ENCODE data around the gene AHNAK2. TPM values are rescaled to one million over a fixed set of nuclear protein-coding genes. Genes with fewer than 3 reads are reported as not detected.

Gene AHNAK2
- total and polyA plus RNA-seq, 4 donors = 3.5 to 26.6 (median 8.1) TPM

DNA sequence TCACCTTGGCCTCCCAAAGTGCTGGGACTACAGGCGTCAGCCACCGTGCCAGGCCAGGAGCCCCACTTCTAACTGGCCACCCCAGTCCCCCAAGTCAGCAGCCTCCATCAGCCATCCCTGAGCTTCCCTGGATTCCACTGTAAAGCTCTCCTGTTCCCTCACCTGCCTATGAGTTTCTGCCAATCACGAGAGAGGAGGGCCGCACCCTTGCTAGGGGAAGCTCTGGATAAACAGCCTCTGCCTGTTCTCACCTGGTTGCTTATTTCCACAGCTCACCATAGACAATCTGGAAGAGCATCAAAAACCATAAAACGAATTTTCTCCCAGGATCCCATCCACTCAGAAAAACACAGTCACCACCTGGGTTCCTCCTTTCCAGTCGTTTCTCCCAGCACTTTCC, 37.7 kb upstream of the AHNAK2 start:
- no peaks in the 10 kb centered on the region for H3K27me3 ChIP-seq (ENCODE audit: control insufficient read depth in 3 of 3, insufficient read depth in 3 of 3, low read length in 2 of 3)
- WGBS, 2 donors = 71 to 88% methylated on average over 6 of the region's 6 CpGs
- H3K4me3 ChIP-seq = no peak overlapping the region
- H3K9me3 ChIP-seq (ENCODE audit: control insufficient read depth in 4 of 4, insufficient read depth in 3 of 4, low read length in 3 of 4) = peaks cover 0 to 2% (median 0%) of the 10 kb centered on the region in 4 donors
- DNase-seq = no peak
- H3K36me3 ChIP-seq (ENCODE audit: control insufficient read depth in 4 of 4, insufficient read depth in 4 of 4, low read length in 4 of 4) = peaks cover 0 to 6% (median 0%) of the 10 kb centered on the region in 4 donors
- H3K9ac ChIP-seq (ENCODE audit: insufficient read depth in 1 of 2, low read length in 2 of 2) = no peak overlapping the region
- ATAC-seq (ENCODE audit: insufficient read depth, low FRiP score) = no peak
- TF ChIP-seq, protein P1, sequence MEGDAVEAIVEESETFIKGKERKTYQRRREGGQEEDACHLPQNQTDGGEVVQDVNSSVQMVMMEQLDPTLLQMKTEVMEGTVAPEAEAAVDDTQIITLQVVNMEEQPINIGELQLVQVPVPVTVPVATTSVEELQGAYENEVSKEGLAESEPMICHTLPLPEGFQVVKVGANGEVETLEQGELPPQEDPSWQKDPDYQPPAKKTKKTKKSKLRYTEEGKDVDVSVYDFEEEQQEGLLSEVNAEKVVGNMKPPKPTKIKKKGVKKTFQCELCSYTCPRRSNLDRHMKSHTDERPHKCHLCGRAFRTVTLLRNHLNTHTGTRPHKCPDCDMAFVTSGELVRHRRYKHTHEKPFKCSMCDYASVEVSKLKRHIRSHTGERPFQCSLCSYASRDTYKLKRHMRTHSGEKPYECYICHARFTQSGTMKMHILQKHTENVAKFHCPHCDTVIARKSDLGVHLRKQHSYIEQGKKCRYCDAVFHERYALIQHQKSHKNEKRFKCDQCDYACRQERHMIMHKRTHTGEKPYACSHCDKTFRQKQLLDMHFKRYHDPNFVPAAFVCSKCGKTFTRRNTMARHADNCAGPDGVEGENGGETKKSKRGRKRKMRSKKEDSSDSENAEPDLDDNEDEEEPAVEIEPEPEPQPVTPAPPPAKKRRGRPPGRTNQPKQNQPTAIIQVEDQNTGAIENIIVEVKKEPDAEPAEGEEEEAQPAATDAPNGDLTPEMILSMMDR (IDR thresholded peaks at IDR 0.05; ENCODE audit: control extremely low read depth, extremely low read depth) = no peak
- H3K27ac ChIP-seq (ENCODE audit: low read depth in 1 of 2, low read length in 1 of 2) = no peak overlapping the region
- peaks cover 3 to 48% (median 17%) of the 10 kb centered on the region in 5 donors for H3K4me1 ChIP-seq (ENCODE audit: control insufficient read depth in 5 of 5, insufficient read depth in 5 of 5, low read length in 5 of 5)

DNA sequence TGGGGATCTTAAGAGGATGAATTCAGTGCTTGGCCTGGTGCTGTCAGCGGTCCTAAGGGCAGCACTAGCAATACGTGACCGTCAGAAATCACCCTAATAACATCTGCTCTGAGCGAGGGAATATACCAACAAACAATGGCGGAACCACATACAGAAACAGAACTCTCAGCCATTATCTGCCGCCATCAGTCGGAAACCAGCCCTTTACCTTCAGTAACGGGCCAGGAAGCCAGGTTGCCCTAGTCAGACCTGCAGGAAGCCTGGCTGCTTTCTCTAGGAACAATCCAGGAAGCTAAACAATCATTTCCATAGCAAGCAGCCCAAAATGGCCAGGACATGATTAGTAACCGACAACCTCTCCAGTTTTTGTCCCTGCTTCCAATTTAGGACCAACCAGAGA, 37.1 kb upstream of the AHNAK2 start:
- H3K9me3 ChIP-seq (ENCODE audit: control insufficient read depth in 4 of 4, insufficient read depth in 3 of 4, low read length in 3 of 4) = peaks cover 0 to 2% (median 0%) of the 10 kb centered on the region in 4 donors
- ATAC-seq (ENCODE audit: insufficient read depth, low FRiP score) (no peak), DNase-seq (no peak)
- no peaks in the 10 kb centered on the region for H3K27me3 ChIP-seq (ENCODE audit: control insufficient read depth in 3 of 3, insufficient read depth in 3 of 3, low read length in 2 of 3)
- no peak overlapping the region for H3K27ac ChIP-seq (ENCODE audit: low read depth in 1 of 2, low read length in 1 of 2)
- WGBS, 2 donors = 70 to 85% methylated on average over 9 of the region's 9 CpGs
- no peak overlapping the region for H3K9ac ChIP-seq (ENCODE audit: insufficient read depth in 1 of 2, low read length in 2 of 2)
- H3K4me1 ChIP-seq (ENCODE audit: control insufficient read depth in 5 of 5, insufficient read depth in 5 of 5, low read length in 5 of 5) = peaks cover 3 to 48% (median 17%) of the 10 kb centered on the region in 5 donors
- no peak overlapping the region for H3K4me3 ChIP-seq
- peaks cover 0 to 8% (median 1%) of the 10 kb centered on the region in 4 donors for H3K36me3 ChIP-seq (ENCODE audit: control insufficient read depth in 4 of 4, insufficient read depth in 4 of 4, low read length in 4 of 4)
- TF ChIP-seq, protein P1 (IDR thresholded peaks at IDR 0.05; ENCODE audit: control extremely low read depth, extremely low read depth) = no peak

DNA sequence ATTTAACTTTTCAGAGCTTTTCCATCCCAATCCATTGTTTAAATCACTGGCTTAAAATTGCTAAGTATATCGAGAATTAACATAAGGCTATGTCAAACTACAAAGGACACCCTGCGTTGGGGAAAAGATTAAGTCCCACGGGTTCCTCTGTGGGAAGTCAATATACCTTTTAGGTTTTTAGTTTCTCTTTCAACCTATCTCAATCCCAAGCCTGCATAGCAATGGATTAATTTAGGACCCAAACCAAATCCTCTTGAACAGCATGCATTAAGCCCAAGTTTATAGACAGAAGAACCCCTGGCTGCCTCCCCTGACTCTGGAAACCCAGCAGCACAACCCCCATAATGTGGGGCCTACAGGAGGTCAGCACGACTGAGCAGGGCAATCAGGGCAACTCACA, 36.5 kb upstream of the AHNAK2 start:
- peaks cover 0 to 10% (median 4%) of the 10 kb centered on the region in 4 donors for H3K36me3 ChIP-seq (ENCODE audit: control insufficient read depth in 4 of 4, insufficient read depth in 4 of 4, low read length in 4 of 4)
- H3K9ac ChIP-seq (ENCODE audit: insufficient read depth in 1 of 2, low read length in 2 of 2) = no peak overlapping the region
- H3K9me3 ChIP-seq (ENCODE audit: control insufficient read depth in 4 of 4, insufficient read depth in 3 of 4, low read length in 3 of 4) = peaks cover 0 to 2% (median 0%) of the 10 kb centered on the region in 4 donors
- H3K27me3 ChIP-seq (ENCODE audit: control insufficient read depth in 3 of 3, insufficient read depth in 3 of 3, low read length in 2 of 3) = no peaks in the 10 kb centered on the region
- no peak for ATAC-seq (ENCODE audit: insufficient read depth, low FRiP score)
- TF ChIP-seq, protein P1 (IDR thresholded peaks at IDR 0.05; ENCODE audit: control extremely low read depth, extremely low read depth) = no peak
- peaks cover 0 to 42% (median 14%) of the 10 kb centered on the region in 5 donors for H3K4me1 ChIP-seq (ENCODE audit: control insufficient read depth in 5 of 5, insufficient read depth in 5 of 5, low read length in 5 of 5)
- DNase-seq = no peak
- WGBS, 2 donors = 74 to 82% methylated on average over 4 of the region's 4 CpGs
- H3K27ac ChIP-seq (ENCODE audit: low read depth in 1 of 2, low read length in 1 of 2) = no peak overlapping the region
- no peak overlapping the region for H3K4me3 ChIP-seq

DNA sequence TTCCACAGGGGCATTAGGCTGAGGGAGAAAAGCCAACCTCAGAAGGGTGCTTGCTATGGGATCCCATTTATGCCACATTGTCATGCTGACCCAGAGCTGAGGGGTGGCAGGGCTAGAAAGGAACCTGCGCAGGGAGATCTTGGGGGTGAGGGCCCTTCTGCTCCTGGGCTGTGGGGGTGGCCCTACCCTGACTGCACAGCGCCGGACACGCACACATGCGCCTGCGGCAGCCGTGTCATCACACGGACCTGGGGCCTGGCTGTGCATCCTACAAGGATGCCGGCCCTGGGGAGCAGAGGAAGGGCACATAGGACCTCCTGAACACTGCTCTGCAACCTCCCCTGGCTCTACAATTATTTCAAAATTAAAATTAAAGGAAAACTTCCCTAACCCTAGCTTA, 35.9 kb upstream of the AHNAK2 start:
- H3K9me3 ChIP-seq (ENCODE audit: control insufficient read depth in 4 of 4, insufficient read depth in 3 of 4, low read length in 3 of 4) = peaks cover 0 to 2% (median 0%) of the 10 kb centered on the region in 4 donors
- peaks cover 0 to 13% (median 5%) of the 10 kb centered on the region in 4 donors for H3K36me3 ChIP-seq (ENCODE audit: control insufficient read depth in 4 of 4, insufficient read depth in 4 of 4, low read length in 4 of 4)
- H3K27me3 ChIP-seq (ENCODE audit: control insufficient read depth in 3 of 3, insufficient read depth in 3 of 3, low read length in 2 of 3) = no peaks in the 10 kb centered on the region
- H3K4me1 ChIP-seq (ENCODE audit: control insufficient read depth in 5 of 5, insufficient read depth in 5 of 5, low read length in 5 of 5) = peaks cover 0 to 36% (median 8%) of the 10 kb centered on the region in 5 donors
- TF ChIP-seq, protein P1 (IDR thresholded peaks at IDR 0.05; ENCODE audit: control extremely low read depth, extremely low read depth) = no peak
- no peak overlapping the region for H3K4me3 ChIP-seq
- ATAC-seq (ENCODE audit: insufficient read depth, low FRiP score) (no peak), DNase-seq (no peak)
- WGBS, 2 donors = 83 to 90% methylated on average over 9 of the region's 9 CpGs
- no peak overlapping the region for H3K9ac ChIP-seq (ENCODE audit: insufficient read depth in 1 of 2, low read length in 2 of 2)
- H3K27ac ChIP-seq (ENCODE audit: low read depth in 1 of 2, low read length in 1 of 2) = no peak overlapping the region

All from lung (tissue), 12 donors.